Superior temporal gyrus (tissue), 1 donor: ENCODE results near the gene CTNS.

ENCODE experiments used
- DNase-seq: peaks from one replicate; pipeline ENCODE4 v3.0.0-alpha.2; 2016; ENCODE audit errors: extremely low spot score

Gene CTNS

DNA sequence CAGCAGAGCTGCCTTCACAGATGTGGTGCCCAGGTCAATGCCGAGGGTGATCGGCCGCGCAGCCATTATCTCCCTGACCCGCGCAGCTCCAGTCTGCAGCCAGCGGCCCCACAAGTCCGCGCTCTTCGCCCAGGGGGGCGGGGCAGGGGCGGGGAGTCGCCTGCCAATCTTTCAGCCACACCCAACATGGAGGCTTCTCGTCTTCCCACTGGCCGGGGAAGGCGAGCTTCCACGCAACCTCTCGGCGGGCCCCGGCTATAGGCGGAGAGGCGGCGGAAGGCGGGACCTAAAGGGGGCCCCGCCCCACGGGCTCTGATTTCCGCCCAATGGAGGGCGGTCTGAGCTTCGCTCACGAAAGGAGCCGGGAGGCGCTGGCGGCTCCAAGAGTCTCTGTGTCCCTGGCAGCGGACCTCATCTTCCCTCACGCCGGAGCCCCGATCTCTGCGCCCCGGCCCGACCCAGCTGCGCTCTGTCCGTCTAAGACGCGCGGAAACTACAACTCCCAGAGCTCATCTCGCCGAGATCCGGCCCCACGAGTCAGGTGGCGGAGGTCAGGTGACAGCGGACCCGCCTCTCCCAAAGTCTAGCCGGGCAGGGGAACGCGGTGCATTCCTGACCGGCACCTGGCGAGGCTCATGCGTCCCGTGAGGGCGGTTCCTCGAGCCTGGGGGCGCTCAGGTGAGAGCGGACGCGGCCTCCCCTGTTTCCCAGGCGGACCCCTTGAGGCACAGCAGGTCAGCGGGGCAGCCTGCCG is at the start of gene CTNS, which contains the start of gene SHPK:
Gene CTNS (plus strand): TSS at position 607 of the 754 bp plus-strand sequence. CDS start 3,447 bp downstream, outside the sequence.
Gene SHPK (minus strand): TSS at position 97 of the 754 bp plus-strand sequence. CDS start 31 bp downstream, at position 66.
- peak; percentile 97 for DNase-seq

GRCh38 chr17:3589784-3590183 is 46.8 kb upstream of the CTNS start:
- DNase-seq: no peak

- DNase-seq: no peak
Measured at GRCh38 chr17:3590231-3590630, 46.3 kb upstream of the CTNS start.

- DNase-seq: no peak
Measured at GRCh38 chr17:3590768-3591167, 45.8 kb upstream of the CTNS start.

GRCh38 chr17:3592216-3592860 is 44.2 kb upstream of the CTNS start:
- DNase-seq: no peak

DNA sequence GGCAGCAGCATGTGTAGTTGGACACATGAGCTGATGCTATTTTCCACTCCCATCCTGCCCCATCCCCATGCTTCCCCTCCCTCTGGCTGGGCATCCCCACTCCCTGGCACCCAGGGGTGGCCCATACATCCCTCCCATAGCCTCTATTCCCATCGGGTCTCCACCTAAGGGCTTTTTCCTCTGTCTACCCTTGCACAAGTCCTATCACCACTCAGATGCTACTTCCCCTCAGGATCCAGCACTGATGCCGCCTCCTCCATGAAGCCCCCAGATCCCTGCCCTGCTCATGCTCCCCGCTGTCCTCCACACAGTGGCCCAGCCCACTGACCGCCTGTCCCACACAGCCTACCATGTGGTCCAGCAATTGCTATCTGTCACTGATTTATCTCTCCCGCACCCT is 43.2 kb upstream of the CTNS start:
- no peak for DNase-seq

DNA sequence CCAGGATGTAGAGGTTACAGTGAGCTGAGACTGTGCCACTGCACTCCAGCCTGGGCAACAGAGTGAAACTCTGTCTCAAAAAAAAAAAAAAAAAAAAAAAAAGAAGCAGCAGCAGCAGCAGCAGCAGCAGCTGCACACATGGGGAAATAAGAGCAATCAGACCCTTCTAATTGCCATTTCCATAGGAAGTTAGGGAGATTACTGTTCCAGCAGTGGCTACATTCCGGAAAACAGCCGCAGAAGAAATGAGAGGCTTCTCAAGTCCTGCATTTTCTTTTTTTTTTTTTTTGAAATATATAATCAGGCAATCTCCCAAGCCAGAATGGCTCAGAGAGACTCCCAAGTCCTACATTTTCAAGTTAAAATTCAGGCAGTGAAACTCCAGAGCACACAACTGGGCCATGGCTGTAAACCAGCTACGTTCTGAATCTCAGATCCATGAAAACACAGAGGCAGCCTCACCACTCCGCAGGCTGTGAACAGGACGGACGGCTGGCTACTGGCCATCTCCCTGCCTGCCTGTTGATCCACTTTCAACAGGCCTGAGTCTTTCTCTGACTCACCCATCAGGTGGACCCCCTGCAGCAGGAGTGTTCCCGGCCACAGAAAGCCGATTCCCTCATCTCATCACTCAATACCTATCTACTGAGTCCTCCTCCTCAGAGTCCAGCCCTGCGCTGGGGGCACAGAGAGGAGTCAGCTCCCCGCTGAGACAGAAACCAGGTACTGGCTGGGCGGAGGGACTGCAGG is 42.3 kb upstream of the CTNS start:
- peak; percentile 69 for DNase-seq

DNA sequence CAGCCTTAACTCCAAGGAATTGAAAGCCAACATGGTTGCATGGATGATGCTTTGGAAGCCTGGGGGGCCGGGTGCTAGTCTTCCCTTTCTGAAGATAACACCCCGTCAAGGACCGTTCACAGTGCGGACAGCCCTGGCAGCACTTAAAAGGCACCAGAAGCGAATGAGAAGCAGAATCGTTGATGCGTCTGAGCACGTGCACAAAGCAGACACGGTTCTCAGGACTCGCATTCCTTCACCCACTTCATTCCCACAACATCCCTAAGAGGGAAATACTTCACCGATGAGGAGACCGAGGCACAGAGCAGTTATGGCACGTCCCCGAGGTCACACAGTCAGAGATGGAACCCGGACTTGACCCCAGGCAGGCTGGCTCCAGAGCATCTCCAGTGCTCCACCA is 41.6 kb upstream of the CTNS start:
- no peak for DNase-seq

DNA sequence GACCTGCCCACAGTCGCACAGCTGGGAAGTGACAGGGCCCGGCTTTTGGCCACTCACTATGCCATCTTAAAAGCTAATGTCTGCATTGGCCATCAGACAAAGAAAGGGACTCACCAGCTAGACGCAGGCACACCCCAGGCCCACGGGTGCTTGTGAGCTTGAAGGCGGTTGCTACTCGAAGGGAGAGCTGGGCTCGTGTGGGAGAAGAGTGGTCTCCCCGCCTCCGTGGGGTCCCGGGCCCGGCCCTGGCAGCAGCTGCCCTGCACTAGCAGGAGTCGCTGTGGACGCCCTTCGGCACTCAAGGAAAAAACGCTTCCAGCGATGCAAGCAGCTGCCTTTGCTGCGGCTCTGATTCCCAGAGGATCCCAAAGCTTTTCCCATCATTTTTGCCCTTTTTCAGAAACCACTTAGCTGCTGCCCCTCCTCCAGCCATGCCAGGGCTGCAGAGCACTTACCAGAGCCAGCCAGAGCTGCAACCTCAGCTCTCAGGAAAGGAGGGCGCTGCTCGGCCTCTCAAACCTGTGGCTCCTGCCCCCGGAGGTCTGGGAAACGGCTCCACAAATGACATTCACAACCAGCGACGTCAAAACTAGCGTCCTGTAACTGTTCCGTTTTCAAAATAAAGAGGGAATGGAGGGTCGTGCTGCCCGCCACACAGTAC is 39.6 kb upstream of the CTNS start:
- DNase-seq: no peak

GRCh38 chr17:3598078-3598477 is 38.5 kb upstream of the CTNS start:
- DNase-seq: no peak

- DNase-seq: no peak
Measured at GRCh38 chr17:3600529-3601205, 35.9 kb upstream of the CTNS start.

GRCh38 chr17:3602499-3602898 is 34.1 kb upstream of the CTNS start:
- no peak for DNase-seq

GRCh38 chr17:3603119-3603869 is 33.3 kb upstream of the CTNS start:
- DNase-seq: no peak

GRCh38 chr17:3603870-3604259 is 32.7 kb upstream of the CTNS start:
- no peak for DNase-seq

DNA sequence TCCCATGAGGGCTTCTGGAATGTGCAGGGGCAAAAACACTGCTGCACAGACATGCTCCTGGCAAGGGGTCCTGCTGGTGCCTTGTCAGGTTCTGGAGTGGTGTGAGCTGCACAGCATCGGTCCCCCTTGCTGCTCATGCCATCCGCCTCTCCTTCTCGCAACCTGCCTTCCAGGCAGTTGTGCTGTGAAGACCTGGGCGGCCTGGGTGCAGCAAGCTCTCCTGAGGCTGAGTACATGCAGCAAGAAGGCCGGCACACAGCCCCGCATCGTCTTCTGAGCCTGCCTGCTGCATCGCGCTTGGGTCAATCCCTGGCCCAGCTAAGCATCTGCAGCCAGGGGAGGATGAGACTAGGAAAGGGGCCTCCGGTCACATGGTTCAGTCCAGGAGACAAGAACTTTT is 26.9 kb upstream of the CTNS start:
- DNase-seq: no peak

DNA sequence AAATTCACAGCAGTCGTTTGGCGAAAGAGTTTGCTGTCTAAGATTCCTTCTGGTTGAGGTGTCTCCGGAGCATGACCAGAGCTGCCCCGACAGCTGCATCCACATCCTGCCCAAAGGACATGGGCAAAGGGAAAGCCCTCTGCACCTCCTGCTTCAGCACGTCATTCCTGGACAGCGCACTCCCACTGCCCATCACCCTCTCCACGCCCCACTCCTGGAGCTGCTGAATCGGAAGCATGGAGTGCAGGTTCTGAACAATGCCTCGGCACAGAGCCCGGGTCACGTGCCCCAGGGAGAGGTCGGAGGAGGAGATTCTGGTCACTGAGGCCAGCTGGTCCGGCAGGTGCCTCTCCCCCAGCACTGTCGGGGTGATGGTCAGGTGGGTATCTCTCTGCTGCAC is 26.0 kb upstream of the CTNS start:
- DNase-seq: no peak

- DNase-seq: no peak
Measured at GRCh38 chr17:3613124-3613523, 23.4 kb upstream of the CTNS start.

- no peak for DNase-seq
Measured at GRCh38 chr17:3615160-3615870, 21.2 kb upstream of the CTNS start.

DNA sequence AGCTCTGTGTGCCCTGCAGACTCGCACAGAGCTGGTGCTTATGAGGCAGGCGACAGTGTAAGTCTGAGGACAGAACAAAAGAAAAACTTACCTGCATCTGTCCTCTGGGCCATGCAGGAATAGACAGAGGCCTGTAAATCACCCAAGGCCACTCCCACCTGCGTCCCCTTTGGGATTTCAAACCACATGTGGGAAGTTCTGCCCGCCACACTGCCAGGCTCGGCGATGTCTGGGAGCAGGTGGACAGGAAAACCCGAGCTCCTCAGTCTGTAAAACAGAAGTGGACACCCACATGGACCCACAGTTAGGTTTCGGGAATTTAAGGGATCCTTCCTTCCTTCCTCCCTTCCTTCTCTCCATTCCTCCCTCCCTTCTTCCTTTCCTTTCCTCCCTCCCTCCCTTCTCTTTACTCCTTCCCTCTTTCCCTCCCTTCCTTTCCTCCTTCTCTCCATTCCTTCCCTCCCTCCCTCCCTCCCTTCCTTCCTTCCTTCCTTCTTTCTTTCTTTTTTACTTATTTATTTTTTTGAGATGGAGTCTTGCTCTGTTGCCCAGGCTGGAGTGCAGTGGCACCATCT is 15.3 kb upstream of the CTNS start:
- no peak for DNase-seq
